Cerebellar nuclear complex (tissue), 1 donor: Measurements from ENCODE around the gene ZNF410.
"Not testable (repeated sequence)": the region's sequence is repeated elsewhere in the genome, so short reads cannot be mapped to it uniquely, and the experiment has no call there.

Source experiments
- DNase-seq, 2 experiments: peaks; one replicate each; lab custom pipeline; 2025; lab: John Stamatoyannopoulos, UW

The ZNF410 gene

DNA sequence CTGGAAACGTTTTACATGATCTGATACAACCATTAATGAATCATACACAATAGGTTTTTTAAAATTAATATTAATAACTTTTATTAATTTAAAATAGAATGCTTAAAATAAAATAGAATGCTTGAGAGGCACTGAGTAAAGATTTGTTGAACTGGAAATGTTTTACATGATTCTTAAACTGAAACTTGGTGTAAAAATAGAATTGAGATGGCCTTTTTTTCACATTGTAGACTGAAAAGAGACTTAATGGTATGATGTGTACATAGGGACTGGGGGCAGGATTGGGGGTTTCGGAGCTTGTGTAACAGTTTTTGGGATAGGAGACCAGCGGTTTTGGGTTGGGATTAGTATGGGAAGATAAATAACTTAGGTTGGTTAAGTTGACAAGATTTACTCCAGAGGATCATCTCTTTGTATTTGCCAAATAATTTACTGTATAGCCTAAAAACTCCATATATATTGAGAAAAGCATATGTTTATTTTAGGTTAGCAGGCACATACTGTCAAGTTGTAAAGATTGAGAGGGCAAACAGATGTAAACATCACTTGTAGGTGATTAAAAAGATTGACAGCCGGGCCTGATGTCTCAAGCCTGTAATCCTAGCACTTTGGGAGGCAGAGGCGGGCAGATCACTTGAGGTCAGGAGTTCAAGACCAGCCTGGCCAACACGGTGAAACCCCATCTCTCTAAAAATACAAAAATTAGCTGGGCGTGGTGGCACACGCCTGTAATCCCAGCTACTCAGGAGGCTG lies 2.0 kb upstream of the ZNF410 start:
- DNase-seq, result no peak

GRCh38 chr14:73887318-73887616 lies 608 bp downstream of the ZNF410 start:
- no peak for DNase-seq

GRCh38 chr14:73887694-73888459 lies 1.2 kb downstream of the ZNF410 start:
- DNase-seq, result no peak

DNA sequence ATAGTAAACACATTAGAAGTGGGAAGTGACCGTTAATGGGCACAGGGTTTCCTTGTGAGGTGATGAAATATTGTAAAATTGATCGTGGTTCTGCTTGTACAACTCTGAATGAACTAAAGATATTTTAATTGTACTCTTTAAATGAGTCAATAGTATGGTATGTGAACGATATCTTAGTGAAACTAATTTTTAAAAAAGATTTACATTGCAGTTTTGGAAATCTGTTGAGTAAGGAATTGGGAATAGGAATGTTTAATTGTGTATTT lies 1.7 kb downstream of the ZNF410 start:
- DNase-seq, result no peak

DNA sequence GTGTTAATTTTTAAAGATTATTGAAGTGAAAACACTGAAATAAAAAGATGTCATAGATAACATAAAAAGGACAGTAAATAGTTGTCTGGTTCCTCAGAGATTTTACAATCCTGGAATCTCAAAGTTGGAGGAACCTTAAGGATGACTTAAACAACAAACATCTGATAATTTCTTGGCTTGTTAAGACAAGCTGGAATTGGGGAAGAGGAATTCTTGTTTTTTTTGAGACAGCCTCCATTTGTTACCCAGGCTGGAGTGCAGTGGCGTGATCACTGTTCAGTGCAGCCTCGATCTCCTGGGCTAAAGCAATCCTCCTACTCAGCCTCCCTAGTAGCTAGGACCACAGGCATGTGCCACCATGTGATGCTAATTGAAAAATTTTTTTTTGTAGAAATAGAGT lies 2.3 kb downstream of the ZNF410 start:
- DNase-seq, result no peak

DNA sequence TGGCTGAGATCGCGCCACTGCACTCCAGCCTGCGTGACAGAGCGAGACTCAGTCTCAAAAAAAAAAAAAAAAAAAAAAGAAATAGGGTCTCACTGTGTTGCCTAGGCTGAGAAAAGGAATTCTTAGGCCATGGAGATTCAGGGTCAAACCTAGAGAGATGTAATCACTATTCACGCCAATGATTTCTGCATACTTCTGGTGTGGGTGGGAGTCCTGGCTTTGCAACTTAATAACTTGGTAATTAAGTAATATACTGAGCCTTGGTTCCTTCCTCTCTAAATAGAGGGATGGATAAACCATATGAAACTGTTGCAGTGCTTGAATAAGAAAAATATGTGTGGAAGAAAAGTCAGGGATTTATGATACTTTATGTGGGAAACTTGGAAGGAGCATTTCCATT lies 2.7 kb downstream of the ZNF410 start:
- DNase-seq, result no peak

DNA sequence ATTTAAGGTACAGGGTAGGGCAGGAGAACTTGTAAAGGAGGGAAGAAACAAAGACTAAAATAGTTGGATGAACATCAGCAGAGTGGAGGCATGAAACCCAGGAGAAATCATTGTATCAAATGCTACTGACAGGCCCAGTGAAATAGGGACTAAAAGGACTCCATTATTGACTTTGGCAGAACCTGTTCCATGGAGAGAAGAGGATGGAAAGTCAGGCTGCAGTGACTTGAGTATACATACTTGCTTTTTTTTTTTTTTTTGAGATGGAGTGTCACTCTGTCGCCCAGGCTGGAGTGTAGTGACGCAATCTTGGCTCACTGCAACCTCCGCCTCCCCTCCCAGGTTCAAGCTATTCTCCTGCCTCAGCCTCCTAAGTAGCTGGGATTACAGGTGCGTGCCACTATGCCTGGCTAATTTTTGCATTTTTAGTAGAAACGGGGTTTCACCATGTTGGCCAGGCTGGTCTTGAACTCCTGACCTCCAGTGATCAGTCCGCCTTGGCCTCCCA lies 7.6 kb downstream of the ZNF410 start:
- DNase-seq, result not testable (repeated sequence)

GRCh38 chr14:73895939-73896338 lies 9.3 kb downstream of the ZNF410 start:
- DNase-seq, result no peak

- no peak for DNase-seq
Measured at GRCh38 chr14:73896521-73896920, 9.9 kb downstream of the ZNF410 start.

DNA sequence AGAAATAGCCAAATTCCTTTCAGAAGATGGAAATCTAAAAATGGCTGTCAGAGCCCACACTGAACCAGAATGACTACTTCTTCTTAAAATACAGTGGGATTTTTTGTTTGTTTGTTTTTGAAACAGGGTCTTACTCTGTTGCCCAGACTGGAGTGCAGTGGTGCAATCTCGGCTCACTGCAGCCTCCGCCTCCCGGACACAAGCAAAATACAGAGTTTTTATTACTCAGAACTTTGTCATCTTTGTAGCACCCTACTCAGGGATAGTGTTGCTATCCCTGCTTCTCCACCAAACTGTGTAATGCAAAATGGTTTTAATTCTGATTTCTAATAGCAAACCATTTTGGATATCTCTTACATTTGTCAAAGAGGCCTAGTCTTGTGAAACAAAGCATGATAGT lies 16.4 kb downstream of the ZNF410 start:
- no peak for DNase-seq

DNA sequence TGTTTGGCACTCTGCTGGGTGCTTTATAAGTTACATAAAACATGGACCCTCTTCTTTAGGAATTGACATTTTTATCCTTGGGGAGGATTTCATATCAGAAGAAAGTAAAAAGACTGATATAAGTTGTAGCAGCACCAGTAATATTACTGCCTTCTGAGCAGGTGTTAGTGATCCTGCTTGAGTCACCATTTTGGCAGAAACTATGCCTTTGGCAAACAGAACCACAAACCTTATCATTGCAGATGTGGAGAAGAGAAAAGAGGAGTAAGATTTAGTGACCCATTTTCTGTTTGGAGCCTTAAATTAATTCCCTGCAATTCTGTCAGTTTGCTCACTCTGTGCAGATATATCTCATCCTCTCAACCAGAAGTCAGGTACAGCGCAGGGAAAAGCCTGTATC lies 23.0 kb downstream of the ZNF410 start:
- no peak for DNase-seq

DNA sequence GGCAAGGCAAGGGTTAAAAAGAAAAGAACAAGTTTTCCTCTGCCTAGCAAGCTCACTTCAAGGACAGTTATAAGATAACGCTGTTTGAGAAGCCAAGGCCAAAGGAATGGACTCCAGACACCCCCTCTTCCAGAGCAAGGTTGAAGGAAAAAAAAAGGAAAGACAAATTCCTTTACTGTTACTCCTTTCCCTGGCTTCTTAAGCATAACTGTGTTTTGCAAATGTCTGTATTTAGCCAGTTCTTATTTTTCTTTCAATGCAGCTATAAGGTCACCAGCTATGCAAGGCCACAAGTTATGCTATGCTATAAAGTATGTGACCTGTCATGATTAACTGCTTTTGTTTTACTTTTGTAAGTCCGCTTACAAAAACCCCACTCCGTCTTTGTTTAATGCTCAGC lies 26.6 kb downstream of the ZNF410 start:
- DNase-seq, result no peak

DNA sequence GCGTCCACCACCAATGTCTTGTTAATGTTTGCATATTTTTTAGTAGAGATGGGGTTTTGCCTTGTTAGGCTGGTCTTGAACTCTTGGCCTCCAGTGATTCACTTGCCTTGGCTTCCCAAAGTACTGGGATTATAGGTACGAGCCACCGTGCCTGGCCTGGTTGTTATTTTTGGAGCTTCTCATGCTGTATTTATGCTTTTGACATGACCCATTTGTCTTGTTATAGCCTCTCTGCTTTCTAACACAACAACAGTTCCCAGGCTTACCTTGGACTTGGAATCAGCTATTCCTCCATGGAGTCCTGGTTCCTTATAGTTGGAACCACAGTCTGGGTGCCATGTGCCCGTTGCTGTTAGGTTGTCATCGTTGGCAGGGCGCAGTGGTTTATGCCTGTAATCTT lies 29.7 kb downstream of the ZNF410 start:
- DNase-seq, result no peak

DNA sequence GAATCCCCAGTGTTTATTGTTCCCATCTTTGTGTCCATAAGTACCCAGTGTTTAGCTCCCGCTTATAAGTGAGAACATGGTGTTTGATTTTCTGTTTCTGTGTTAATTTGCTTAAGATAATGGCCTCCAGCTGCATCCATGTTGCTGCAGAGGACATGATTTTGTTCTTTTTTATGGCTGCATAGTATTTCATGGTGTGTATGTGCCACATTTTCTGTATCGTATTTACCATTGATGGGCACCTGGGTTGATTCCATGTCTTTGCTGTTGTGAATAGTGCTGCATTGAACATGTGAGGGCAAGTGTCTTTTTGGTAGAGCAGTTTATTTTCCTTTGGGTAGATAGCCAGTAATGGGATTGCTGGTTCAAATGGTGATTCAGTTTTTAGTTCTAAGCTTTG lies 32.8 kb downstream of the ZNF410 start:
- DNase-seq, result not testable (repeated sequence)

GRCh38 chr14:73924337-73924736 lies 37.7 kb downstream of the ZNF410 start:
- DNase-seq, result no peak

DNA sequence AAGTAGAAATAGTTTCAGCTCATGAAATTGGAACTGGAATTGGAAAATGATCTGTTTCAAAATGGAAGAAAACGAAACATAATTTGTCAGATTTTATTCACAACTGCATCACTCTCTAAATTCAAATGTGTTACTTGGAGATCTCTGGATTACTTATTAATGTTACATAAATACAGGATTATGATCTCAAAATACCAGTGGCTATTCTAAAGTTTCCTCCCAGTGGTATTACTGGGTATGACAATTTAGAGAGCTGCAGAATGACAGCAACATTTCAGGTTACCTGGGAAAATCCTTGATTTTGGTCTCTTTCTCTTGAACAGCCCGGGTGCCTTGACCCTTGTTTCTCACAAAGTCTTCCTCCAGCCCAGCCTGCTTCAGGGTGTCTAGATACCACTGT lies 49.0 kb downstream of the ZNF410 start:
- no peak for DNase-seq

DNA sequence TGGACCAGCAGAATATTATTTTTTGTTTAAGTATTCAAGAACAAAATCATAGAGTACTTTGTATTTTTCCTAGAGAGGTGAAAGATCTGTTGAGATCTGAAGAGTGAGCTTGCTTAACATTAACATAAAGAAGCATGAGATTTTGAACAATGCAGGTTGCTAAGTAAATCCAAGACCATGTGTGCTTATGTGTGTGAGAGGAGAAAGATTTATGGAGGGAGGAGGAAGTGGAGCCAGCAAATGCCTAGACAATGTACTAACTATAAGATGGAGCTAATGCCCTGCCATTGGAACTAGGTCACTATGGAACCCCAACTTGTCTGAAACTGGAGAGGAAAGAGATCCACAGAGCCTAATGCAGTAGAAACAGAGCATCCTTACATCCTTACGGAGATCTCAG lies 49.9 kb downstream of the ZNF410 start:
- DNase-seq, result no peak

- DNase-seq, result no peak
Measured at GRCh38 chr14:73937012-73937411, 50.4 kb downstream of the ZNF410 start.

- DNase-seq, result no peak
Measured at GRCh38 chr14:73942180-73942579, 55.5 kb downstream of the ZNF410 start.

- no peak for DNase-seq
Measured at GRCh38 chr14:73943083-73943482, 56.4 kb downstream of the ZNF410 start.

- no peak for DNase-seq
Measured at GRCh38 chr14:73944432-73945158, 57.9 kb downstream of the ZNF410 start.

DNA sequence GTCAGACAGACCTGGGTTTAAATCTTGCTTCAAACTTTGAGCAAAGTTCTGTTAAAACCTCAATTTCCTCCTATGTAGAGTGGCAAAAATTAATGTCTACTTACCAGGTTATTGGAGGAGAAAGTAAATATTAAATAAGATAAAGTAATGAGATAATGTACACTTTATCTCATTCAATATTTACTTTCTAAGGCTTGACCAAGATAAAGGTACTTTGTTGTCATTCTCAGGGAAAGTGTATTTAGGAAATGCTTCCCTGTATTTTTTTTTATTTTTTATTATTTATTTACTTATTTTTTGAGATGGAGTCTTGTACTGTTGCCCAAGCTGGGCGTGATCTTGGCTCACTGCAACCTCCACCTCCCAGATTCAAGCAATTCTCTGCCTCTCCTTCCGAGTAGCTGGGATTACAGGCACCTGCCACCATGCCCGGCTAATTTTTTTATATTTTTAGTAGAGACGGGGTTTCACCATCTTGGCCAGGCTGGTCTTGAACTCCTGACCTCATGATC lies 58.6 kb downstream of the ZNF410 start:
- DNase-seq, result no peak
